Measurements from ENCODE around the gene CCDC24.

- TF ChIP-seq CTCF (IDR thresholded peaks at IDR 0.05; ENCODE audit: insufficient read depth, low read depth, low read length) (no peak), EZH2 (IDR thresholded peaks at IDR 0.05; ENCODE audit: insufficient read depth, low read length) (no peak)
These were observed 49.0 kb upstream of the CCDC24 start for GRCh38 chr1:43942411-43942810.
